Measurements from ENCODE around the gene TMEM212.

The TMEM212 gene

DNA sequence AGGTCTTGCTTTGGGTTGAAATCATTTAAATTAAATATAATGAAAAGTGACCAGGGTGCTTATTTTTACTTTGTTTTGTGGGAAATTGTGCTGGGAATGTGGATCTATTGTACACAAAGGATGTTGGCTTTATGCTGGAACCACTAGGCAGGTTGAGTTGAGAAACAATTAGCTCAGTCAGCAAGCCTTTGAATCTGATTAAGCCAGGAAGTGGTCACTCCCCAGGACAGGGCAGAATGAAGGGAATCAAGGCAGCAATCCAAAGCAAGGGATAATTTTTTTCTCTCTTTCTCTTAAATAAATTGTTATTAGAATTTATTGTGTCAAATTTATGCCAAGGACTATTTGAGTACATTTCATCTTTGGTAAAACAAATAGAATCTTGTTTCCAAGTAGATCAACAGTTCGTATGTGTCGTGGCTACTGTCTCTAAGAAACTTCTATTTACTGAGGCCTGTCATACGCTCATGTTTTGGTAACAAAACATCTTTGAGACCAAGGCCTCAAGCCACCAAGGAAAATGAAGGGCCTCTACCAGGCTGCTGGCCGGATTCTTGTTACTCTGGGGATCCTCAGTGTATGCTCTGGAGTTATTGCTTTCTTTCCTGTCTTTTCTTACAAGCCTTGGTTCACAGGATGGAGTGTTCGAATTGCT is at the start of gene TMEM212:
TSS of gene TMEM212 (plus strand) at position 486 of the 655 bp plus-strand sequence. CDS start at position 521, 35 bp downstream.
- no peak within 1 kb of the TSS for H3K9ac ChIP-seq (ENCODE audit: insufficient read length, low read depth)
- DNase-seq (ENCODE audit: low read depth, low spot score), result peak; percentile 20

DNA sequence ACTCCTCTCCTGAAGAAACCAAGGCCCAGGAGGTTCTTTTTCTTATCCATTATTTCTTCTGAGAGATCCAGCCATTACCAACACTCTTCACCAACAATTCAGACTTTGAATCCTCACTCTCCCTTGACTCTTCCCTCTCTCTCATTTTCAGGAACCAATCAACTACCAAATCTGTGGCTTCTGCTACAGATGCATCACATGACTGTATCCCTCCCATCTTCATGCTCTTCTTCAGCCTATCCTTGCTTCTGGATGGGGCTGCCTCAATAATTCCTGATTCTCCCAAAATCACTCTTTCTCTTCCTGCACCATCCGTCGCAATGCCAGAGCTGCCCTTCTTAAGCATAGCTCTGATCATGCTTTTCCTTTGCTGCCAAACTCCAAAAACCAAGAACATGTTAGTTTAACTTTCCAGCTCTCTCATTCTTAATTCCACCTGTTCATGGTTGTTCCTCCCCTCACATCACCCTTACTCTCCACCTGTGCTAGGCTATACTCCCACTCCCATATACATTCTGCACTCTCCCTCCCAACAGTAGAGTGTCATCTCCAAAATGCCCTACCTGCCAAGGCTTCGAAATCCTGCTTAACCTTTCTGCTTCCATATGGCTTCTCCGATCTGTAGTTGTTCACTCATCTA is 46.4 kb upstream of the TMEM212 start:
- H3K9me3 ChIP-seq (ENCODE audit: insufficient read depth, low read length), result no peaks in the 10 kb centered on the region
- no peak overlapping the region for H3K9ac ChIP-seq (ENCODE audit: insufficient read length, low read depth)
- no peak overlapping the region for H3K4me3 ChIP-seq (ENCODE audit: insufficient read length, low read depth)
- peaks cover 6% of the 10 kb centered on the region for H3K4me1 ChIP-seq (ENCODE audit: insufficient read depth, insufficient read length)
- no peaks in the 10 kb centered on the region for H3K36me3 ChIP-seq (ENCODE audit: insufficient read depth, insufficient read length, low read length)
- no peak for TF ChIP-seq YY1 (IDR thresholded peaks at IDR 0.05; ENCODE audit: insufficient read depth, insufficient read length)
- DNase-seq (ENCODE audit: low read depth, low spot score), result no peak
- no peaks in the 10 kb centered on the region for H3K27me3 ChIP-seq (ENCODE audit: insufficient read depth, insufficient read length)

More for the DNA sequence above, at the start of gene TMEM212:
- no peak for TF ChIP-seq YY1 (IDR thresholded peaks at IDR 0.05; ENCODE audit: insufficient read depth, insufficient read length)
- TF ChIP-seq ZNF274 (IDR thresholded peaks at IDR 0.05; ENCODE audit: low read depth, low read length), result no peak
- TF ChIP-seq SUZ12 (IDR thresholded peaks at IDR 0.05; ENCODE audit: extremely low read depth, insufficient read depth, insufficient read length), result no peak
- no peaks in the 10 kb centered on the region for H3K9me3 ChIP-seq (ENCODE audit: insufficient read depth, low read length)
- no peaks in the 10 kb centered on the region for H3K36me3 ChIP-seq (ENCODE audit: insufficient read depth, insufficient read length, low read length)
- no peak within 1 kb of the TSS for H3K4me3 ChIP-seq (ENCODE audit: insufficient read length, low read depth)
- H3K27me3 ChIP-seq (ENCODE audit: insufficient read depth, insufficient read length), result no peaks in the 10 kb centered on the region
- H3K4me1 ChIP-seq (ENCODE audit: insufficient read depth, insufficient read length), result no peaks in the 10 kb centered on the region

DNA sequence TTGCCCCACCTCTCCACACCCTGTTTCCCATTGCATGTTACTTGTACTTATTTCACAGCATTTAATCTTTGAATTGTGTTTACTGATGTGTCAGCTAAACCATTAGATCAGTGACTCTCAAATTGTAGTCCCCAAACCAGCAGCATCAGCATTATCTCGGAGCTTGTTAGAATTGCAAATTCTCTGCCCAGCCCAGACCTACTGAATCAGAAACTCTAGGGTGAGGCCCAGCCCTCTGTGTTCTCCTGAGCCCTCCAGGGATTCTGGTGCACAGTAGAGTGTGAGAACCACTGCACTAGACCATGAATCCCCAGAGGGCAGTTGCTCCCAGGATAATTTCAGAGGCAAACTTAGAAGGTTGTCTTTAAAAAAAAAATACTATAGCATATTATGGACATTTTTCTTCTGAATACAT is 45.9 kb upstream of the TMEM212 start:
- H3K4me1 ChIP-seq (ENCODE audit: insufficient read depth, insufficient read length), result peaks cover 6% of the 10 kb centered on the region

DNA sequence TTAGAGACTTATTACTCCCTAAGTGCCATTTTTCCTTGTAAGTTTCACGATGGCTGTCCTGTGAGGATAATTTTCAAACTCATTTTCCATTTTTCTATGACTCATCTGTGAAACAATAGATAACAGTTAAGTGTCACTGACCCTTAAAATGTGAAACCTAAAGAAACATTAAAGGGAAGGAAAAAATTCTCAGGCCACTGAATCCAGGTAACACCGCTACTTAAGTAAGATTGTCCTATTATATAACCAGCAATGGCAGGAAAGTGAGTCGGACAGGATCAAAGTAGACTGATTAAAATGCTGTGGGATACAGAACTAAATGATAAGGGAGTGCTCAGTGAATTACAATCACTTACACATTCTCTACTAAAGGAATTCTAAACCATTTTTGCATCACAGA is 45.3 kb upstream of the TMEM212 start:
- Histone ChIP-seq H3K9me3 (ENCODE audit: insufficient read depth, low read length) (no peaks in the 10 kb centered on the region), H3K4me3 (ENCODE audit: insufficient read length, low read depth) (no peak overlapping the region), H3K27me3 (ENCODE audit: insufficient read depth, insufficient read length) (no peaks in the 10 kb centered on the region), H3K36me3 (ENCODE audit: insufficient read depth, insufficient read length, low read length) (no peaks in the 10 kb centered on the region), H3K4me1 (ENCODE audit: insufficient read depth, insufficient read length) (no peaks in the 10 kb centered on the region), H3K9ac (ENCODE audit: insufficient read length, low read depth) (no peak overlapping the region)
- no peak for DNase-seq (ENCODE audit: low read depth, low spot score)
- TF ChIP-seq YY1 (IDR thresholded peaks at IDR 0.05; ENCODE audit: insufficient read depth, insufficient read length) (no peak), SUZ12 (IDR thresholded peaks at IDR 0.05; ENCODE audit: extremely low read depth, insufficient read depth, insufficient read length) (no peak), ZNF274 (IDR thresholded peaks at IDR 0.05; ENCODE audit: low read depth, low read length) (no peak)

More for the DNA sequence above, 45.9 kb upstream of the TMEM212 start:
- H3K27me3 ChIP-seq (ENCODE audit: insufficient read depth, insufficient read length), result no peaks in the 10 kb centered on the region
- H3K4me3 ChIP-seq (ENCODE audit: insufficient read length, low read depth), result no peak overlapping the region
- no peaks in the 10 kb centered on the region for H3K36me3 ChIP-seq (ENCODE audit: insufficient read depth, insufficient read length, low read length)
- H3K9ac ChIP-seq (ENCODE audit: insufficient read length, low read depth), result no peak overlapping the region
- H3K9me3 ChIP-seq (ENCODE audit: insufficient read depth, low read length), result no peaks in the 10 kb centered on the region
- TF ChIP-seq ZNF274 (IDR thresholded peaks at IDR 0.05; ENCODE audit: low read depth, low read length), result no peak
- no peak for TF ChIP-seq YY1 (IDR thresholded peaks at IDR 0.05; ENCODE audit: insufficient read depth, insufficient read length)
- TF ChIP-seq SUZ12 (IDR thresholded peaks at IDR 0.05; ENCODE audit: extremely low read depth, insufficient read depth, insufficient read length), result no peak
- DNase-seq (ENCODE audit: low read depth, low spot score), result no peak

DNA sequence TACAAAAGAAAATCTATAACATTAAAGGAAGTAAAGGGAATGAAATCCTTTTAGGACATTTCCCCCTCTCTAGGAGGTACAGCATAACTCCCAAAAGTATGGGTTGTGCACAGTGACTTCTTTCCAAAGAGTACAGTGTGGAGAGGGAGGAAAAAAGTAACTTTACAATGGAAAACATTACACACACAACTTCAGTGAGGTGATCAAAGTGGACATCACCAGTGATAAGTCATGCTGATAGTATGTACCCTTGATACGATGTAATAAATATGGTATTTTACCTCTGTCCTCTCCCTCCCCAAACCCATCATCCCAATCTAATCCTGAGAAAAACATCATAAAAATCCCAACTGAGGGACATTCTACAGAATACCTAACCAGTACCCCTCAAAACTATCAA is 43.6 kb upstream of the TMEM212 start:
- no peaks in the 10 kb centered on the region for H3K36me3 ChIP-seq (ENCODE audit: insufficient read depth, insufficient read length, low read length)
- H3K27me3 ChIP-seq (ENCODE audit: insufficient read depth, insufficient read length), result no peaks in the 10 kb centered on the region
- H3K4me3 ChIP-seq (ENCODE audit: insufficient read length, low read depth), result no peak overlapping the region
- no peak for DNase-seq (ENCODE audit: low read depth, low spot score)
- H3K4me1 ChIP-seq (ENCODE audit: insufficient read depth, insufficient read length), result no peaks in the 10 kb centered on the region
- H3K9ac ChIP-seq (ENCODE audit: insufficient read length, low read depth), result no peak overlapping the region
- no peak for TF ChIP-seq YY1 (IDR thresholded peaks at IDR 0.05; ENCODE audit: insufficient read depth, insufficient read length)
- no peak for TF ChIP-seq ZNF274 (IDR thresholded peaks at IDR 0.05; ENCODE audit: low read depth, low read length)
- TF ChIP-seq SUZ12 (IDR thresholded peaks at IDR 0.05; ENCODE audit: extremely low read depth, insufficient read depth, insufficient read length), result no peak
- no peaks in the 10 kb centered on the region for H3K9me3 ChIP-seq (ENCODE audit: insufficient read depth, low read length)

DNA sequence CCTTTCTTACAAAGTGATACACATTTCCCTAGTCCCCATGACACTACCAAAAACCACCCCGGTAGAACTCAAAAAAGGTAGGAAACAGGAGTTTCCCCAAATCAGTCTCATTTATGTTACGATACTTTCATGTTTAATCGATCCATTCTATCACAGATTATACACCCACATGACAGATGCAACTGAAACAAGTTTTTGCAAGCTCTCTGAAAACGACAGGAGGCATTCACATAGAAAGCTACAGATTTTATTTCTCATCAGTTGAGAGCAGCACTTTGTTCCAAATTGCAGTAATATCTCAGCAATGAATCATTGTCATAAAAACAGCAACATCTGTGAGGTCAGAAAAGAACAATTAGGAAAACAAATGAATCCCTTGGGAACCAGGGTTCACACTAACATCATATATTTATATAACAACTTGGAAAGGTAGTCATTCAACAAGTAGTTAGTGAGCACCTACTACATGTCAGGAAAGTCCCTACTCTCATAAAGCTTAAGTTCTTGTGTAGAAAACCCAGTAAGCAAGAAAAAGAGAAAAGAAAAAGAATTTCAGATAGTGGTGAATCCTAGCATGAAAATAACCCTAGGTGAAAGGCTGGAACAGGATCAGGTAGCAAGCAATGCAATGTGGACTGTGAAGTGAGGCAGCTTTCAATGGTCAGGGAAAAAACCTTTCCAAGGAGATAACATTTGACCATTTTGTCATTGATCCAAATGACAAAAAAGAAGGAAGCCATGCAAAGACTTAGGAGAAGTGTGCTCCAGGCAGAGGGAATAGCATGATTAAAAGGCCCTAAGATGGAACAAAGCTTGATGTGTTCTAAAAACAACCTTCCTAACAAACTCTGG is 41.2 kb upstream of the TMEM212 start:
- Histone ChIP-seq H3K36me3 (ENCODE audit: insufficient read depth, insufficient read length, low read length) (no peaks in the 10 kb centered on the region), H3K4me3 (ENCODE audit: insufficient read length, low read depth) (no peak overlapping the region), H3K9me3 (ENCODE audit: insufficient read depth, low read length) (no peaks in the 10 kb centered on the region), H3K27me3 (ENCODE audit: insufficient read depth, insufficient read length) (no peaks in the 10 kb centered on the region), H3K4me1 (ENCODE audit: insufficient read depth, insufficient read length) (no peaks in the 10 kb centered on the region), H3K9ac (ENCODE audit: insufficient read length, low read depth) (no peak overlapping the region)
- TF ChIP-seq SUZ12 (IDR thresholded peaks at IDR 0.05; ENCODE audit: extremely low read depth, insufficient read depth, insufficient read length) (no peak), ZNF274 (IDR thresholded peaks at IDR 0.05; ENCODE audit: low read depth, low read length) (no peak), YY1 (IDR thresholded peaks at IDR 0.05; ENCODE audit: insufficient read depth, insufficient read length) (no peak)
- DNase-seq (ENCODE audit: low read depth, low spot score), result no peak

DNA sequence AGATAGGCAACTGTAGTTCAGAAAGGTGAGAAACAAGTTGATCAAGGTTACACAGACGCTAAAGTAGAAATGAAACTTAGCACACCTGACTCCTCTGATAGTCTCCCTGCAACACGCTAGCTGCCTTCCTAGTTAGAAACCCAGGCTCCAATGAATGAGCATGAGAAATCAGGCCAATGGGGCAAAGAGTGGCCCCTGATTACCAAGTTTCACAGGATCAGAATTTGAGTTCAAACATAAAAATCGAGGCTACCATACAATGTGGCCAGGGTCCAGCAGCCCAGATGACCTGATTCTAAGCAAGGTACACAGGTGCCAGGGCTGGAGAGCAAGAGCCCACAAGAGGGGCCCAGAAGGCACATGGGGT is 40.6 kb upstream of the TMEM212 start:
- Histone ChIP-seq H3K9me3 (ENCODE audit: insufficient read depth, low read length) (no peaks in the 10 kb centered on the region), H3K4me3 (ENCODE audit: insufficient read length, low read depth) (no peak overlapping the region), H3K9ac (ENCODE audit: insufficient read length, low read depth) (no peak overlapping the region), H3K4me1 (ENCODE audit: insufficient read depth, insufficient read length) (no peaks in the 10 kb centered on the region), H3K36me3 (ENCODE audit: insufficient read depth, insufficient read length, low read length) (no peaks in the 10 kb centered on the region), H3K27me3 (ENCODE audit: insufficient read depth, insufficient read length) (no peaks in the 10 kb centered on the region)
- no peak for DNase-seq (ENCODE audit: low read depth, low spot score)
- TF ChIP-seq ZNF274 (IDR thresholded peaks at IDR 0.05; ENCODE audit: low read depth, low read length) (no peak), SUZ12 (IDR thresholded peaks at IDR 0.05; ENCODE audit: extremely low read depth, insufficient read depth, insufficient read length) (no peak), YY1 (IDR thresholded peaks at IDR 0.05; ENCODE audit: insufficient read depth, insufficient read length) (no peak)
